Stimulated activated CD8-positive, alpha-beta memory T cell treated with anti-CD3 and anti-CD28 coated beads, Interleukin-7, amount 100 ng/mL, for 24 hours (primary cell): ENCODE results near the gene GRAMD1B.
"Not testable (repeated sequence)": the region's sequence is repeated elsewhere in the genome, so short reads cannot be mapped to it uniquely, and the experiment has no call there.

ENCODE experiments used
- DNase-seq: peaks from one replicate; pipeline ENCODE4 v3.0.0-alpha.2; 2020; ENCODE audit warnings: low read depth

The GRAMD1B gene

DNA sequence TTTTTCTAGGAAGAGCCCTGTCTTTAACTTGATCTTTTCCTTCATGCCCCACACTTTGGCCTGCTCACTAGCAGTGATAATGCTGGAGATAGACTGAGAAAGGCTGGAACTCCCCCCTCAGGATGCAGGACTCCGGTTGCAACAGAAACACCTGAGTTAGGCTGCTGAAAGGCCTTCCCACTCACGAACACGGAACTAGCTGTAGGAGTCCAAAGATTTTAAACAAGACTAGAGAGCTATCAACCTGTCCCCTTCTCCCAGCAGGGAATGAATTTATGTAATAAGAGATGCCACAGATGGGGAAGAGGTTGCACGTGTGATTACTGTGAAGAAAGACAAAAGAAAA lies 211.4 kb downstream of the GRAMD1B start:
- no peak for DNase-seq

DNA sequence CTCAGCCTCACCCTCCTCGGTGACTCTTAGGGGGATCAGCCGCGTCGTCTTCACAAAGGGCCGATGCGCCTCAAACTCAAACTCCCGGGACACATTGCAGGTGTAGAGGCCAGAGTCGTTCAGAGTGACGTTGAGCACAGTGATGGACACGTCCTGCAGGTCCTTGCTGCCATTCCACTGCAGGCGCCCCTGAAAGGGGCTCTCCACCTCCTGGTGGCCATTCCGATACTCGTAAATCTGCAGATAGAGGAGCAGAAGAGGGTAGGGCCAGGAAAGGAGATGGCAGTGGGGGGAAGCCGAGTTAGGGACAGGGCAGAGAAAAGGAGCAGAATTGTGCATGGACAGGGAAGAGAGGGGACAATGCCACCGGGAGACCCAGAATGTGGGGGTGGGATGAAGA lies 212.4 kb downstream of the GRAMD1B start:
- DNase-seq: no peak

GRCh38 chr11:123645286-123645975 lies 215.4 kb downstream of the GRAMD1B start:
- no peak for DNase-seq

- no peak for DNase-seq
Measured at GRCh38 chr11:123650901-123651300, 220.8 kb downstream of the GRAMD1B start.

DNA sequence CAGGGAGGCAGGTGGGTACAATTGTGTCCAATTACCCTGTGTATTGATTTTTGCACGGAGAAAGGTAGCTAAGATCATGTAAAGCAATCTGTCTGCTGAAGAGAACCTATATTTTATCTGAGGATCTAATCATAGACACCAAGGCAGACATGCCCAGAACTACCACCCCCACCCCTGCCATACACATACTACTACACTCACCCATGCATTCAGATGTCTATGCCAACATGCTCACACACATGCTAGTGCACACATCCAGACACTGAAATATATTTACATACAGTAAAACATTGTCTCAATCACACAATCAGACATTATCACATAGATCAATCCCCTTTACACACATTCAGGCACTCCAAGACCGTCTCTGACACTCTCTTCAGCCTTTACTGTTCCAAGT lies 222.5 kb downstream of the GRAMD1B start:
- no peak for DNase-seq

DNA sequence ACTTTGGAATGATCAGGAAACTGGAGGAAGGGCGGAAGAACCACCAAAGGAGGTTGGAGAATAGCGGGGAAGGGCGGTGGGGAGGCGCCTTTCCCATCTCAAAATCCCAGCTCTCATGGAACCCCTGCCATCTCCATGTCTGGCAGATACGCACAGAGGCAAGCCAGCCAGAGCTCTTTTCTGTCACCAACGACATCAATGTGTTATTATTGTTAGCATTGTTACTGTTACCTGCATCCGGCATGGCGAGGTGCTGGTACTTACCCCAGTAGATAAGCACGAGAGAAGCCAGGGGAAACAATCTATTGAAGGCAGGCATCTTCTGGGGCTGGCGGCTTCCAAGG lies 223.4 kb downstream of the GRAMD1B start:
- DNase-seq: no peak

DNA sequence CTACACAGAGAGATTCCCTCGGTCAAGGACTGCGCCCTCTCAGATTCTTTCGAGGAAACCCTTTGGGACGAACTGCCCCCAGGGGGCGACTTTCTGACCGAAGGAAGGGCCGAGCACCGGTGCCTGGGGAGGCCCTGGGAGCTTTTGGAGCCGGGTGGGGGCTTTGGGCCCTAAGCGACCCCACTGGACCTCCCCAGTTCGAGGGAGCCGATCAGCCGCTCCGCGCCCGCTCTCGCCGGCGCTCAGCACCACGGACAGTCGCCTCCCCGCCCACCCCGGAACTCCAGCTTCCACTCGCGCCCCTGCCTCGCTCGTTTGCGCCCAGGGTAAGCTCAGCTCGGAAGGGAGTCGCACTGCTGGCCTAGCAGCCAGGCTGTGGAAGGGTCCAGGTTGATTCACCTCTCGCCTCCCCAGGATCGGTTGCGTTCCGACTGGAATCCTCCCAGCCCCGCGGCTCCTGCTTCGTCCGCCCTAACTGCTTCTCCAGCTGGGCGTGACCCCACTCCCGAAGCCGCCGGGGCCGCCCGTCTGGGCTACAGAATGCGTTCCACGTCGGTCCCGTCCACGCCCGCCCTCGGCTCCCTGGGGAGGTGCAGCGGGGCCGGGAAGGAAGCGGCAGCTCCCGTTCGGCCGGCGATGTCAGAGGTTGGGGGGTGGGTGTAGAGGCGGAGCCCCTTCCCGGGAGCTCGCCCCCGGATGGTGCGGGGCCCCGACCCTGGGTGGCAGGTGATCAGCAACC lies 223.9 kb downstream of the GRAMD1B start:
- DNase-seq: no peak

GRCh38 chr11:123654566-123655081 lies 224.6 kb downstream of the GRAMD1B start, which contains the start of gene SCN3B:
Gene SCN3B (minus strand): TSS chr11:123654624. CDS start chr11:123653801, 823 bp downstream.
- DNase-seq: no peak

GRCh38 chr11:123659311-123659710 lies 229.2 kb downstream of the GRAMD1B start:
- DNase-seq: no peak

DNA sequence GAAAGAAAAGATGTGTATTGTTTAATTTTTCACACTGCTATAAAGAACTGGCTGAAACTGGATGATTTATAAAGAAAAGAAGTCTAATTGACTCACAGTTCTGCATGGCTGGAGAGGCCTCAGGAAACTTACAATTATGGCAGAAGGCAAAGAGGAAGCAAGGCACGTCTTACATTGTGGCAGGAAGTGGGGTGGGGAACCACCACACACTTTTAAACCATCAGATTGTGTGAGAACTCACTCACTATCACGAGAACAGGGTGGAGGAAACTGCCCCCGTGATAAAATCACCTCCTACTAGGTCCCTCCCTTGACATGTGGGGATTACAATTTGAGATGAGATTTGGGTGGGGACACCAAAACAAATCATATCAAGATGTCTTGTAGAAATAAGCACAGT lies 229.9 kb downstream of the GRAMD1B start:
- not testable (repeated sequence) for DNase-seq

GRCh38 chr11:123665306-123665705 lies 235.2 kb downstream of the GRAMD1B start:
- DNase-seq: no peak

DNA sequence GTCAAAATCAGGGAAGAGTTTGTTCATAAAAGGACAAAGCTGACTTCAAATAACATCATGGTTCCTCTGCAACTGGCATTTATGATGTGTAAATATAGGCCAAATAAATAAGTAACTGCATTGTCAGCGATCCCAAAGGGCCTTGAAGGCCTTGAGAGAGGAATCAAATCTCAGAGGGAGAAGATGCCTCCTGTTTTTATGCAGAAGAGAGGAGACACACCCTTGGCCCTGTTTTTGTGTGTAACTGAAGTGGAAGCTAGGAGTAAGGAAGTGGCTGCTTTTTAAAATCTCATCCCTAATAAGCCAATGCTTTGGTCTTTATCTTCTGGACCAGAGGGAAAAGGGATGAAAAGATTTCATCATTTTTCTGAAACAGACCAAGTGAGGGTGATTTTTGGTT lies 240.0 kb downstream of the GRAMD1B start:
- DNase-seq: no peak

- no peak for DNase-seq
Measured at GRCh38 chr11:123671534-123671933, 241.5 kb downstream of the GRAMD1B start.

GRCh38 chr11:123672568-123672967 lies 242.5 kb downstream of the GRAMD1B start:
- DNase-seq: no peak

DNA sequence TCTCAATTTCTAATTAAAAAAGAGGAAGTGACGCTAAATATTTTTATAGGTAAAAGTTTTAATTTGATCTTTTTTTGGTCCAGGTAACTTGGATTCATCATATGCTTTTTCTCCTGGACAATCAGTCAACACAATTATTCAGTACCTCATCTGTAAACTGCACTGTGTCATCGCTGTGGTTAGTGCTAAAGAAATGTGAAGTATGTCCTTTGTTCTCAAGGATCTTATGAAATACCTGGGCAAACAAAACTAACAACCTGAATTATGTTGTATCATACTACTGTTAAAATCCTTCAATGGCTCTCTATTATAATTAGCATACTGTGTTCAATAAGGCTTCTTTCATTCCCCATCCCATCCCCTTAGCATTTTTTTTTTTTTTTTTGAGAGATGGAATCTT lies 244.2 kb downstream of the GRAMD1B start:
- DNase-seq: no peak
